ENCODE results near the gene C19orf81. TPM values are rescaled to one million over a fixed set of nuclear protein-coding genes. Genes with fewer than 3 reads are reported as not detected.

The C19orf81 gene
- total RNA-seq, 1 donor from 2014 or later: 9.6 TPM

GRCh38 chr19:50666346-50667176 lies 17.3 kb downstream of the C19orf81 start:
- no peak for TF ChIP-seq CTCF (conservative IDR thresholded peaks at IDR 0.05; ENCODE audit: low read depth, low read length)
- H3K4me3 ChIP-seq (ENCODE audit: low read depth, low read length): no peak overlapping the region
- DNase-seq (ENCODE audit: low read depth): no peak

GRCh38 chr19:50667177-50667758 lies 18.0 kb downstream of the C19orf81 start:
- no peak for TF ChIP-seq CTCF (conservative IDR thresholded peaks at IDR 0.05; ENCODE audit: low read depth, low read length)
- DNase-seq (ENCODE audit: low read depth): no peak
- no peak overlapping the region for H3K4me3 ChIP-seq (ENCODE audit: low read depth, low read length)

- TF ChIP-seq CTCF (conservative IDR thresholded peaks at IDR 0.05; ENCODE audit: low read depth, low read length): no peak
- DNase-seq (ENCODE audit: low read depth): no peak
These were observed 18.6 kb downstream of the C19orf81 start for GRCh38 chr19:50667759-50668231.

GRCh38 chr19:50668416-50668815 lies 19.2 kb downstream of the C19orf81 start:
- no peak for DNase-seq (ENCODE audit: low read depth)
- H3K4me3 ChIP-seq (ENCODE audit: low read depth, low read length): no peak overlapping the region
- TF ChIP-seq CTCF (conservative IDR thresholded peaks at IDR 0.05; ENCODE audit: low read depth, low read length): no peak

More at GRCh38 chr19:50667759-50668231, 18.6 kb downstream of the C19orf81 start:
- no peak overlapping the region for H3K4me3 ChIP-seq (ENCODE audit: low read depth, low read length)

GRCh38 chr19:50668879-50669278 lies 19.6 kb downstream of the C19orf81 start:
- no peak overlapping the region for H3K4me3 ChIP-seq (ENCODE audit: low read depth, low read length)
- DNase-seq (ENCODE audit: low read depth): no peak
- no peak for TF ChIP-seq CTCF (conservative IDR thresholded peaks at IDR 0.05; ENCODE audit: low read depth, low read length)

GRCh38 chr19:50669302-50670101 lies 20.3 kb downstream of the C19orf81 start:
- peak; percentile 86 for TF ChIP-seq CTCF (conservative IDR thresholded peaks at IDR 0.05; ENCODE audit: low read depth, low read length)
- no peak for DNase-seq (ENCODE audit: low read depth)
- no peak overlapping the region for H3K4me3 ChIP-seq (ENCODE audit: low read depth, low read length)

All from epithelial cell of proximal tubule (primary cell).